SK-N-SH (cell line): ENCODE measurements around the gene DNAJC16.

Experiments used
- ELF1 ChIP-seq: IDR thresholded peaks from 2 replicates; pipeline ENCODE4 v1.4.0; 2012
- FOXM1 ChIP-seq: IDR thresholded peaks from 2 replicates; pipeline ENCODE4 v1.4.0; 2012; ENCODE audit warnings: low read depth, mild to moderate bottlenecking
- GABPA ChIP-seq: IDR thresholded peaks from 2 replicates; pipeline ENCODE4 v1.4.0; 2012; ENCODE audit warnings: low read depth, mild to moderate bottlenecking
- GATA2 ChIP-seq: sonication (generic); formaldehyde crosslinking; IDR thresholded peaks from 2 replicates; pipeline ENCODE4 v1.5.0; 2020; ENCODE audit warnings: mild to moderate bottlenecking, missing genetic modification reagents
- POLR2AphosphoS5 ChIP-seq: IDR thresholded peaks from 2 replicates; pipeline ENCODE4 v1.6.1; 2012; ENCODE audit warnings: low read depth, low read length
- RCOR1 ChIP-seq: fragments of 150-350 bp; IDR thresholded peaks from 2 replicates; pipeline ENCODE4 v1.6.1; 2017; ENCODE audit warnings: antibody characterized with exemption, low read length
- RXRA ChIP-seq: IDR thresholded peaks from 2 replicates; pipeline ENCODE4 v1.4.0; 2012; ENCODE audit warnings: low read depth, mild to moderate bottlenecking, borderline replicate concordance
- TF ChIP-seq, protein P1 (sequence below): IDR thresholded peaks from 2 replicates; pipeline ENCODE4 v1.4.0; 2012; ENCODE audit warnings: low read depth
- TF ChIP-seq, protein P2 (sequence below): fragments of 200-600 bp; sonication (generic); IDR thresholded peaks from 2 replicates; pipeline ENCODE4 v1.6.1; 2017; ENCODE audit warnings: antibody characterized with exemption, mild to moderate bottlenecking, moderate library complexity
- TF ChIP-seq, protein P3 (sequence below): fragments of 150-350 bp; IDR thresholded peaks from 2 replicates; pipeline ENCODE4 v1.6.1; 2017; ENCODE audit warnings: antibody characterized with exemption, low read length, low read depth, borderline replicate concordance

GRCh38 chr1:15605398-15606383 lies 79.0 kb downstream of the DNAJC16 start:
- TF ChIP-seq ELF1 (no peak), POLR2AphosphoS5 (no peak), GATA2 (no peak), FOXM1 (no peak), RCOR1 (no peak), RXRA (no peak), GABPA (no peak)
- TF ChIP-seq, protein P1, sequence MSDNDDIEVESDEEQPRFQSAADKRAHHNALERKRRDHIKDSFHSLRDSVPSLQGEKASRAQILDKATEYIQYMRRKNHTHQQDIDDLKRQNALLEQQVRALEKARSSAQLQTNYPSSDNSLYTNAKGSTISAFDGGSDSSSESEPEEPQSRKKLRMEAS, result no peak
- TF ChIP-seq, protein P2, sequence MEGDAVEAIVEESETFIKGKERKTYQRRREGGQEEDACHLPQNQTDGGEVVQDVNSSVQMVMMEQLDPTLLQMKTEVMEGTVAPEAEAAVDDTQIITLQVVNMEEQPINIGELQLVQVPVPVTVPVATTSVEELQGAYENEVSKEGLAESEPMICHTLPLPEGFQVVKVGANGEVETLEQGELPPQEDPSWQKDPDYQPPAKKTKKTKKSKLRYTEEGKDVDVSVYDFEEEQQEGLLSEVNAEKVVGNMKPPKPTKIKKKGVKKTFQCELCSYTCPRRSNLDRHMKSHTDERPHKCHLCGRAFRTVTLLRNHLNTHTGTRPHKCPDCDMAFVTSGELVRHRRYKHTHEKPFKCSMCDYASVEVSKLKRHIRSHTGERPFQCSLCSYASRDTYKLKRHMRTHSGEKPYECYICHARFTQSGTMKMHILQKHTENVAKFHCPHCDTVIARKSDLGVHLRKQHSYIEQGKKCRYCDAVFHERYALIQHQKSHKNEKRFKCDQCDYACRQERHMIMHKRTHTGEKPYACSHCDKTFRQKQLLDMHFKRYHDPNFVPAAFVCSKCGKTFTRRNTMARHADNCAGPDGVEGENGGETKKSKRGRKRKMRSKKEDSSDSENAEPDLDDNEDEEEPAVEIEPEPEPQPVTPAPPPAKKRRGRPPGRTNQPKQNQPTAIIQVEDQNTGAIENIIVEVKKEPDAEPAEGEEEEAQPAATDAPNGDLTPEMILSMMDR, result no peak
- TF ChIP-seq, protein P3, sequence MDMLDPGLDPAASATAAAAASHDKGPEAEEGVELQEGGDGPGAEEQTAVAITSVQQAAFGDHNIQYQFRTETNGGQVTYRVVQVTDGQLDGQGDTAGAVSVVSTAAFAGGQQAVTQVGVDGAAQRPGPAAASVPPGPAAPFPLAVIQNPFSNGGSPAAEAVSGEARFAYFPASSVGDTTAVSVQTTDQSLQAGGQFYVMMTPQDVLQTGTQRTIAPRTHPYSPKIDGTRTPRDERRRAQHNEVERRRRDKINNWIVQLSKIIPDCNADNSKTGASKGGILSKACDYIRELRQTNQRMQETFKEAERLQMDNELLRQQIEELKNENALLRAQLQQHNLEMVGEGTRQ, result no peak
